HepG2 (cell line): ENCODE data around the gene GALNT17. TPM values are rescaled to one million over a fixed set of nuclear protein-coding genes. Genes with fewer than 3 reads are reported as not detected.

ENCODE experiments used
- KAT7 ChIP-seq: IDR thresholded peaks from 2 replicates; pipeline ENCODE4 v1.6.1; 2018; ENCODE audit warnings: borderline replicate concordance, missing compliant biosample characterization
- PRDM15 ChIP-seq: sonication (generic); formaldehyde crosslinking; IDR thresholded peaks from 2 replicates; pipeline ENCODE4 v1.4.0; 2020; ENCODE audit warnings: missing genetic modification reagents
- TBP ChIP-seq: sonication (generic); formaldehyde crosslinking; IDR thresholded peaks from 2 replicates; pipeline ENCODE4 v1.5.0; 2020; ENCODE audit warnings: missing genetic modification reagents
- TEAD3 ChIP-seq: optimal IDR thresholded peaks from 2 replicates; pipeline ENCODE3; 2016; ENCODE audit warnings: borderline replicate concordance
- ZBTB10 ChIP-seq: sonication (generic); formaldehyde crosslinking; IDR thresholded peaks from 2 replicates; pipeline ENCODE4 v1.4.0; 2020; ENCODE audit warnings: missing genetic modification reagents, borderline replicate concordance
- ZBTB39 ChIP-seq: sonication (generic); formaldehyde crosslinking; IDR thresholded peaks from 2 replicates; pipeline ENCODE4 v1.5.0; 2020; ENCODE audit warnings: missing genetic modification reagents
- polyA plus RNA-seq, 8 experiments: library from polyadenylated mRNA; depleted of rRNA in 3 of 8; stranded (reverse) in 7 of 8; unstranded in 1 of 8; fragments of >200 nt; fragmentation: Illumina TruSeq in 4 of 8; extraction: Trizol in 4 of 8; gene quantifications; 2 replicates each; pipeline versions ENCODE4 v1.2.1 to v1.2.3, GENCODE V29; 2011 to 2016; ENCODE audit warnings: low read depth in 4 of 8, missing spikeins in 1 of 8, mixed read lengths in 1 of 8; ENCODE audit not compliant: insufficient read depth in 1 of 8
- total RNA-seq, 5 experiments: library from RNA; depleted of rRNA; stranded (reverse); fragments of >200 nt; fragmentation: Illumina TruSeq; extraction: Trizol; gene quantifications; 2 replicates each; pipeline ENCODE4 v1.2.3, GENCODE V29; 2016; ENCODE audit warnings: low read depth in 1 of 5

The GALNT17 gene
- total and polyA plus RNA-seq, 2 of the 13 experiments (the other 11 are each of a cell fraction or from before 2014, with no cell fraction given), result not detected

- TF ChIP-seq PRDM15 (no peak), ZBTB39 (CRISPR knock-in tag) (no peak), TEAD3 (no peak), TBP (CRISPR knock-in tag) (no peak), KAT7 (CRISPR knock-in tag) (no peak), ZBTB10 (CRISPR knock-in tag) (no peak)
These were observed 3.7 kb downstream of the GALNT17 start (continued) for GRCh38 chr7:71135663-71136062.
